Hepatocyte (in vitro differentiated cells): ENCODE results near the gene DBN1. TPM values are rescaled to one million over a fixed set of nuclear protein-coding genes. Genes with fewer than 3 reads are reported as not detected.

ENCODE experiments used
- DNase-seq: peaks from one replicate; pipeline ENCODE4 v3.0.0-alpha.2; 2016; ENCODE audit warnings: low spot score
- H2AFZ ChIP-seq: fragments of 200-600 bp; sonication (generic); 2 replicates; pipeline ENCODE4 v1.6.0; 2016; ENCODE audit warnings: antibody characterized with exemption, mild to moderate bottlenecking
- H3K27ac ChIP-seq: fragments of 200-600 bp; sonication (generic); 2 replicates; pipeline ENCODE4 v1.5.1; 2016; ENCODE audit warnings: mild to moderate bottlenecking
- H3K27me3 ChIP-seq: fragments of 200-600 bp; sonication (generic); 2 replicates; pipeline ENCODE4 v1.6.1; 2016
- H3K36me3 ChIP-seq: fragments of 200-600 bp; sonication (generic); replicated peaks from 2 replicates; pipeline ENCODE4 v1.5.1; 2016; ENCODE audit warnings: low read depth; ENCODE audit not compliant: insufficient read depth
- H3K4me1 ChIP-seq: fragments of 200-600 bp; sonication (generic); 2 replicates; pipeline ENCODE4 v1.5.1; 2016; ENCODE audit warnings: mild to moderate bottlenecking, moderate library complexity; ENCODE audit not compliant: insufficient read depth
- H3K4me2 ChIP-seq: fragments of 200-600 bp; sonication (generic); 2 replicates; pipeline ENCODE4 v1.6.0; 2016
- H3K4me3 ChIP-seq: fragments of 200-600 bp; sonication (generic); 2 replicates; pipeline ENCODE4 v1.5.1; 2016; ENCODE audit warnings: mild to moderate bottlenecking
- H3K79me2 ChIP-seq: fragments of 200-600 bp; sonication (generic); 2 replicates; pipeline ENCODE4 v1.6.0; 2017; ENCODE audit warnings: mild to moderate bottlenecking
- H3K9me2 ChIP-seq: fragments of 200-600 bp; sonication (generic); replicated peaks from 2 replicates; pipeline ENCODE4 v1.6.0; 2017; ENCODE audit warnings: mild to moderate bottlenecking; ENCODE audit not compliant: insufficient read depth
- H3K9me3 ChIP-seq: fragments of 200-600 bp; sonication (generic); 2 replicates; pipeline ENCODE4 v1.5.1; 2016; ENCODE audit warnings: low read depth, mild to moderate bottlenecking
- H4K20me1 ChIP-seq: fragments of 200-600 bp; sonication (generic); 2 replicates; pipeline ENCODE4 v1.6.0; 2016; ENCODE audit warnings: mild to moderate bottlenecking; ENCODE audit not compliant: insufficient read depth, poor library complexity, severe bottlenecking
- EZH2 ChIP-seq: fragments of 200-600 bp; sonication (generic); IDR thresholded peaks from 2 replicates; pipeline ENCODE4 v1.6.1; 2016; ENCODE audit warnings: antibody characterized with exemption, mild to moderate bottlenecking, borderline replicate concordance
- EZH2phosphoT487 ChIP-seq: fragments of 200-600 bp; sonication (generic); IDR thresholded peaks from one replicate; pipeline ENCODE4 v1.6.1; 2018; ENCODE audit warnings: antibody characterized with exemption, mild to moderate bottlenecking, low read depth, moderate library complexity; ENCODE audit not compliant: unreplicated experiment, severe bottlenecking
- WGBS: methylation state at CpG from one replicate; pipeline ENCODE4 v1.1.6; 2016; ENCODE audit warnings: low lambda C conversion rate; ENCODE audit errors: missing lambda C conversion rate; 5-methylcytosine and 5-hydroxymethylcytosine counted together
- polyA plus RNA-seq: library from polyadenylated mRNA; unstranded; fragments of >200 nt; fragmentation: Nextera tagmentation; extraction: Ambion mirVana; gene quantifications from 2 replicates; pipeline ENCODE4 v1.2.1, GENCODE V29; 2016
- total RNA-seq: library from RNA; depleted of rRNA; stranded (reverse); fragments of >200 nt; gene quantifications from 2 replicates; pipeline ENCODE4 v1.2.3, GENCODE V29; 2014
- TF ChIP-seq, protein P1 (sequence below): fragments of 200-600 bp; sonication (generic); IDR thresholded peaks from 2 replicates; pipeline ENCODE4 v1.5.1; 2016; ENCODE audit warnings: antibody characterized with exemption, mild to moderate bottlenecking; ENCODE audit not compliant: poor library complexity

DBN1 gene
- total and polyA plus RNA-seq, 2 experiments from 2014 or later = 107 to 122 TPM

DNA sequence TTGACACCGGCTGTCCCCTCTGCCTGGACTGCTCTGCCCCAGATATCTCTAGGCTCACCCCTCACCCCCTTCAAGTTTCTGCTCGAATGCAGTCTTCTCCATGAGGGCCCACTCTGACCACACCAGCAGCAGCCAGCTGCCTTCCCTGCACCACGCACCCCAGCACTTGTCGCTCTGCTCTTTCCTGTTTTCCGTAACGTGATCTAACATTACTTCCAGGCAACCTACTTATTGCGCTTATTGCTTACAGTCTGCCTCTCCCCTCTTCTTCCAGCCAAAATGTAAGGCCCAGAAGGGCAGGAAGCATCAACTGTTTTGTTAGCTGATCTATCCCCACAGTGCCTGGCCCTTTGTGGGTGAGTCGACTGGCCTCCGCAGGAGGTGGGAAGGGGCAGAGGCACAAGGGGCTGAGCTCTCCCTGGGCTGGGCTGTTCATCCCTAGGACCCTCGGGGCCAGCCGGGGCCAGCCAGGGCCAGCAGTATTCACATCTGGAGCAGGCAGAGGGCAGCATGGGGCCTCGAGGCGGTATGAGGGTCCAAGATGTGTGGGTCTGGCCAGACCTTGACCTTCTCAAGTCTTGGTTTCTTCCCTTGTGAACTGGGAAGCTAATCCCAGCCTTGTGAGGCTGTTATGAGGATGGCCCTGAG is 11.6 kb upstream of the DBN1 start:
- Histone ChIP-seq H3K27ac (no peak overlapping the region), H3K4me1 (no peaks in the 10 kb centered on the region), H3K27me3 (no peaks in the 10 kb centered on the region), H3K79me2 (no peaks in the 10 kb centered on the region), H2AFZ (no peak overlapping the region), H3K4me2 (no peak overlapping the region), H3K36me3 (no peaks in the 10 kb centered on the region), H3K4me3 (no peak overlapping the region), H4K20me1 (no peaks in the 10 kb centered on the region), H3K9me3 (no peaks in the 10 kb centered on the region), H3K9me2 (no peaks in the 10 kb centered on the region)
- 83% methylated on average over 13 of the region's 13 CpGs for whole genome bisulfite sequencing
- TF ChIP-seq, protein P1, sequence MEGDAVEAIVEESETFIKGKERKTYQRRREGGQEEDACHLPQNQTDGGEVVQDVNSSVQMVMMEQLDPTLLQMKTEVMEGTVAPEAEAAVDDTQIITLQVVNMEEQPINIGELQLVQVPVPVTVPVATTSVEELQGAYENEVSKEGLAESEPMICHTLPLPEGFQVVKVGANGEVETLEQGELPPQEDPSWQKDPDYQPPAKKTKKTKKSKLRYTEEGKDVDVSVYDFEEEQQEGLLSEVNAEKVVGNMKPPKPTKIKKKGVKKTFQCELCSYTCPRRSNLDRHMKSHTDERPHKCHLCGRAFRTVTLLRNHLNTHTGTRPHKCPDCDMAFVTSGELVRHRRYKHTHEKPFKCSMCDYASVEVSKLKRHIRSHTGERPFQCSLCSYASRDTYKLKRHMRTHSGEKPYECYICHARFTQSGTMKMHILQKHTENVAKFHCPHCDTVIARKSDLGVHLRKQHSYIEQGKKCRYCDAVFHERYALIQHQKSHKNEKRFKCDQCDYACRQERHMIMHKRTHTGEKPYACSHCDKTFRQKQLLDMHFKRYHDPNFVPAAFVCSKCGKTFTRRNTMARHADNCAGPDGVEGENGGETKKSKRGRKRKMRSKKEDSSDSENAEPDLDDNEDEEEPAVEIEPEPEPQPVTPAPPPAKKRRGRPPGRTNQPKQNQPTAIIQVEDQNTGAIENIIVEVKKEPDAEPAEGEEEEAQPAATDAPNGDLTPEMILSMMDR = no peak
- no peak for TF ChIP-seq EZH2phosphoT487
- TF ChIP-seq EZH2 = no peak
- no peak for DNase-seq

DNA sequence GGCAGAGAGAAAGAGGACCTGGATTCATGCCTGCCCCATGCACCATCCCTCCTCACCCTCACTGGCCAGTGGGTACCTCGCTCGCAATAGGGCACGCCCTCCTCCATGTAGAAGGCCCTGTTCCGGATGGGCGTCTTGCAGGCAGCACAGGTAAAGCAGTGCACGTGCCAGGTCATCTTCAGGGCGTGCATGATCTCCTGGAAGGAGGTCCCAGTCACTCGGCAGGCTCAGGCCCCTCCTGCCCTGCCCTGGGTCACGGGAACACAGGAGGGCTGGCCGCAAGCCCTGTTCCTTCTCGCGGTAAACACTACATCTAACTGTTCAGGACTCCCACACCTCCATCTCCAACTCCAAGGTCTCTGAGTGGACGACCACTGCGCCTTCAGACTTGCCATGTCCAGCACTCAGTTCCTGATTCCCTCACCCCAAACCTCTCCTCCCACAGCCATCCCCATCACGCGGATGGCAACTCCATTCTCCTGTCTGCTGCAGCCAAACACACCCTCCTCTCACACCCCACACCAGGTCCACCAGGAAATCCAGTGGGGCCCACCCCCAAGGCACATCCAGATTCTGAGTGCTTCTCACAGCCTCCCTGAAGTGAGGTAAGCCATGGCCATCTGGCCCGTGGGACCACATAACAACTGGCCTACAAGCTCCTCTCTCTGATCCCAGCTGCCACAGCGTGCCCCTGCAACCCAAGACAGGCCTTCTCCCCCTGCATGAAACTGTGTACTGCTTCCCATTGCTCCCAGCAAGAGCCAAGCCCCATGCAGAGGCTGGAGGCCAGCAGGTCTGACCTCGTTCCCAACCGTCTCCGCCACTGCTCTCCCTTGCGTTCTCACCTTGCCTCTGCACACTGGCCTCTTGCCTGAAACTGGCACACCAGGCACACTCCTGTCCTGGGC is 10.8 kb upstream of the DBN1 start:
- Histone ChIP-seq H3K4me1 (no peaks in the 10 kb centered on the region), H3K9me2 (no peaks in the 10 kb centered on the region), H3K4me3 (no peak overlapping the region), H3K27me3 (no peaks in the 10 kb centered on the region), H3K79me2 (no peaks in the 10 kb centered on the region), H3K36me3 (no peaks in the 10 kb centered on the region), H4K20me1 (no peaks in the 10 kb centered on the region), H3K9me3 (no peaks in the 10 kb centered on the region), H3K27ac (no peak overlapping the region), H2AFZ (no peak overlapping the region), H3K4me2 (no peak overlapping the region)
- TF ChIP-seq, protein P1 = no peak
- TF ChIP-seq EZH2phosphoT487 (no peak), EZH2 (no peak)
- WGBS = 93% methylated on average over 22 of the region's 22 CpGs
- DNase-seq = no peak

DNA sequence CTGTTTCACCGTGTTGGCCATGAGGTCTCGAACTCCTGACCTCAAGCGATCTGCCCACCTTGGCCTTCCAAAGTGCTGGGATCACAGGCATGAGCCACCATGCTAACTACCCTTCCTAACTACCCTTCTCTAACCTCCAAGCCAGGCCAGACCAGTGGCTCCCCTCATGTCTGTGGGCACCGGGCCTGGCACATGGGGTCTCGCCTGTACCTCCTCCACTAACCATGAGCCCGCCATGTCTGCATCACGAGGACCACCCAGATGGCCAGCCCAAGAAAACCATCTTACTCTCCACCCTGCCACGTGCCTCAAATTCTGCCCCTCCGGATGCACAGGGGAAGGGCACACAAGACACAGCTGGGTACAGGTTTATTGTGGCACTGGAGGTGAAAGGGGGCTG is 9.6 kb upstream of the DBN1 start:
- H3K4me2 ChIP-seq = no peak overlapping the region
- no peak overlapping the region for H2AFZ ChIP-seq
- no peaks in the 10 kb centered on the region for H3K9me3 ChIP-seq
- no peak for DNase-seq
- H3K79me2 ChIP-seq = no peaks in the 10 kb centered on the region
- no peak overlapping the region for H3K27ac ChIP-seq
- H4K20me1 ChIP-seq = no peaks in the 10 kb centered on the region
- H3K27me3 ChIP-seq = no peaks in the 10 kb centered on the region
- TF ChIP-seq, protein P1 = no peak
- TF ChIP-seq EZH2phosphoT487 (no peak), EZH2 (no peak)
- peaks cover 6% of the 10 kb centered on the region for H3K4me1 ChIP-seq
- H3K4me3 ChIP-seq = no peak overlapping the region
- no peaks in the 10 kb centered on the region for H3K36me3 ChIP-seq
- 98% methylated on average over 9 of the region's 9 CpGs for WGBS
- no peaks in the 10 kb centered on the region for H3K9me2 ChIP-seq
